HL-60 (cell line): ENCODE results near the gene THRB.
"Not testable (repeated sequence)": the region's sequence is repeated elsewhere in the genome, so short reads cannot be mapped to it uniquely, and the experiment has no call there.

Experiments
- DNase-seq, 2 experiments: peaks; one replicate each; pipeline ENCODE4 v3.0.0-alpha.2; 2010 to 2020; ENCODE audit warnings: low read depth in 1 of 2, low spot score in 1 of 2
- H3K27ac ChIP-seq: fragments of 250-450 bp; sonication (Bioruptor Pico); replicated peaks from 2 replicates; pipeline ENCODE4 v1.5.1; 2020; ENCODE audit warnings: mild to moderate bottlenecking, moderate library complexity
- H3K27me3 ChIP-seq: fragments of 250-450 bp; sonication (Bioruptor Pico); 2 replicates; pipeline ENCODE4 v1.5.1; 2021; ENCODE audit warnings: mild to moderate bottlenecking, moderate library complexity; ENCODE audit not compliant: insufficient read depth, poor library complexity, severe bottlenecking
- H3K4me3 ChIP-seq: replicated peaks from 2 replicates; pipeline ENCODE4 v1.5.1; 2011; ENCODE audit warnings: mild to moderate bottlenecking, control low read depth, low read length; ENCODE audit not compliant: insufficient read depth
- CTCF ChIP-seq: IDR thresholded peaks from one replicate; pipeline ENCODE4 v1.5.1; 2011; ENCODE audit warnings: low read length, control low read depth, inconsistent platforms; ENCODE audit not compliant: insufficient read depth
- GABPA ChIP-seq: IDR thresholded peaks from 2 replicates; pipeline ENCODE4 v1.6.1; 2012; ENCODE audit warnings: low read depth
- POLR2AphosphoS5 ChIP-seq: IDR thresholded peaks from 2 replicates; pipeline ENCODE4 v1.6.1; 2012; ENCODE audit warnings: low read depth
- REST ChIP-seq: IDR thresholded peaks from 2 replicates; pipeline ENCODE4 v1.6.1; 2012; ENCODE audit warnings: low read depth; ENCODE audit not compliant: insufficient replicate concordance
- SPI1 ChIP-seq: IDR thresholded peaks from 2 replicates; pipeline ENCODE4 v1.6.1; 2012; ENCODE audit warnings: low read depth, mild to moderate bottlenecking, borderline replicate concordance

Gene THRB

GRCh38 chr3:24101676-24102168 is 392.9 kb downstream of the THRB start:
- Histone ChIP-seq H3K4me3 (no peak overlapping the region), H3K27me3 (no peaks in the 10 kb centered on the region), H3K27ac (no peak overlapping the region)
- DNase-seq, result no peak
- TF ChIP-seq SPI1, result no peak

GRCh38 chr3:24100696-24101402 is 393.8 kb downstream of the THRB start:
- Histone ChIP-seq H3K27me3 (no peaks in the 10 kb centered on the region), H3K27ac (no peak overlapping the region), H3K4me3 (no peak overlapping the region)
- TF ChIP-seq SPI1, result no peak
- TF ChIP-seq GABPA, result no peak
- no peak for TF ChIP-seq REST
- TF ChIP-seq CTCF, result no peak
- no peak for TF ChIP-seq POLR2AphosphoS5
- no peak for DNase-seq

GRCh38 chr3:24096695-24097290 is 397.9 kb downstream of the THRB start:
- TF ChIP-seq CTCF (no peak), SPI1 (no peak), POLR2AphosphoS5 (no peak), GABPA (no peak), REST (no peak)
- no peaks in the 10 kb centered on the region for H3K27me3 ChIP-seq
- no peak overlapping the region for H3K4me3 ChIP-seq
- no peak for DNase-seq
- no peak overlapping the region for H3K27ac ChIP-seq

- TF ChIP-seq SPI1, result no peak
- no peak for TF ChIP-seq CTCF
- no peak for TF ChIP-seq POLR2AphosphoS5
- no peak for TF ChIP-seq GABPA
- TF ChIP-seq REST, result no peak
- no peak overlapping the region for H3K27ac ChIP-seq
- DNase-seq, result no peak
These were observed 398.4 kb downstream of the THRB start for GRCh38 chr3:24096271-24096670.

GRCh38 chr3:24094818-24095217 is 399.8 kb downstream of the THRB start:
- H3K27me3 ChIP-seq, DNase-seq, H3K27ac ChIP-seq, H3K4me3 ChIP-seq: not testable (repeated sequence)

More at GRCh38 chr3:24096271-24096670, 398.4 kb downstream of the THRB start:
- no peak overlapping the region for H3K4me3 ChIP-seq
- H3K27me3 ChIP-seq, result no peaks in the 10 kb centered on the region
